Neural progenitor cell (in vitro differentiated cells): ENCODE data around the gene GOLGA7B. TPM values are rescaled to one million over a fixed set of nuclear protein-coding genes. Genes with fewer than 3 reads are reported as not detected.
A peak's percentile ranks its signal among the peaks of the same experiment; 100 is the strongest.

Source experiments
- DNase-seq: peaks from one replicate; pipeline ENCODE4 v3.0.0-alpha.2; 2016; ENCODE audit warnings: low spot score
- H2AFZ ChIP-seq: fragments of 200-600 bp; sonication (generic); replicated peaks from 2 replicates; pipeline ENCODE4 v1.6.1; 2016; ENCODE audit warnings: antibody characterized with exemption
- H3F3A ChIP-seq: fragments of 200-600 bp; sonication (generic); 2 replicates; pipeline ENCODE4 v1.6.1; 2016; ENCODE audit warnings: antibody characterized with exemption, low read depth
- H3K27ac ChIP-seq: fragments of 200-600 bp; sonication (generic); 2 replicates; pipeline ENCODE4 v1.5.1; 2016; ENCODE audit warnings: mild to moderate bottlenecking
- H3K27me3 ChIP-seq: fragments of 200-600 bp; sonication (generic); 2 replicates; pipeline ENCODE4 v1.6.1; 2016; ENCODE audit warnings: mild to moderate bottlenecking, moderate library complexity
- H3K36me3 ChIP-seq: fragments of 200-600 bp; sonication (generic); 2 replicates; pipeline ENCODE4 v1.5.1; 2016
- H3K4me1 ChIP-seq: fragments of 200-600 bp; sonication (generic); 2 replicates; pipeline ENCODE4 v1.6.1; 2016; ENCODE audit warnings: mixed run types
- H3K4me2 ChIP-seq: fragments of 200-600 bp; sonication (generic); 2 replicates; pipeline ENCODE4 v1.6.1; 2016
- H3K4me3 ChIP-seq: fragments of 200-600 bp; sonication (generic); 2 replicates; pipeline ENCODE4 v1.5.1; 2016
- H3K79me2 ChIP-seq: fragments of 200-600 bp; sonication (generic); 2 replicates; pipeline ENCODE4 v1.6.1; 2016; ENCODE audit warnings: low read depth
- H3K9ac ChIP-seq: fragments of 200-600 bp; sonication (generic); 2 replicates; pipeline ENCODE4 v1.6.1; 2016
- H3K9me3 ChIP-seq: fragments of 200-600 bp; sonication (generic); 2 replicates; pipeline ENCODE4 v1.5.1; 2016; ENCODE audit warnings: low read depth
- H4K20me1 ChIP-seq: fragments of 200-600 bp; sonication (generic); 2 replicates; pipeline ENCODE4 v1.6.1; 2016; ENCODE audit warnings: low read depth
- H3K27ac Mint-ChIP-seq: 3 replicates; pipeline ENCODE4 v1.8.0; 2021; ENCODE audit warnings: mixed read lengths
- H3K27me3 Mint-ChIP-seq: 2 replicates; pipeline ENCODE4 v1.8.0; 2022; ENCODE audit warnings: low read depth, mild to moderate bottlenecking, inconsistent platforms, moderate library complexity, mixed read lengths; ENCODE audit not compliant: insufficient read depth
- H3K36me3 Mint-ChIP-seq: 3 replicates; pipeline ENCODE4 v1.8.0; 2021; ENCODE audit warnings: mixed read lengths
- H3K4me1 Mint-ChIP-seq: 3 replicates; pipeline ENCODE4 v1.8.0; 2021; ENCODE audit warnings: mixed read lengths
- H3K4me3 Mint-ChIP-seq: 3 replicates; pipeline ENCODE4 v1.8.0; 2021; ENCODE audit warnings: mild to moderate bottlenecking, moderate library complexity, mixed read lengths
- H3K9me3 Mint-ChIP-seq: 3 replicates; pipeline ENCODE4 v1.8.0; 2020; ENCODE audit warnings: mixed read lengths
- CTCF ChIP-seq: fragments of 200-600 bp; sonication (generic); IDR thresholded peaks from 2 replicates; pipeline ENCODE4 v1.5.1; 2017; ENCODE audit warnings: antibody characterized with exemption, mild to moderate bottlenecking
- EZH2 ChIP-seq: fragments of 200-600 bp; sonication (generic); IDR thresholded peaks from 2 replicates; pipeline ENCODE4 v1.6.1; 2017; ENCODE audit warnings: antibody characterized with exemption, mild to moderate bottlenecking, moderate library complexity
- EZH2phosphoT487 ChIP-seq: fragments of 200-600 bp; sonication (generic); IDR thresholded peaks from 2 replicates; pipeline ENCODE4 v1.6.1; 2017; ENCODE audit warnings: antibody characterized with exemption
- total RNA-seq: library from RNA; depleted of rRNA; stranded (reverse); fragments of >200 nt; gene quantifications from 2 replicates; pipeline ENCODE4 v1.2.3, GENCODE V29; 2015; ENCODE audit warnings: low replicate concordance

The GOLGA7B gene
- total RNA-seq, 1 donor from 2014 or later = not detected

GRCh38 chr10:97889461-97890265 lies 40.0 kb downstream of the GOLGA7B start:
- H2AFZ ChIP-seq = peak overlapping the region; percentile 15
- Mint-ChIP-seq H3K9me3 (no peaks in the 10 kb centered on the region), H3K4me1 (peaks cover 16% of the 10 kb centered on the region), H3K27ac (no peak overlapping the region), H3K27me3 (peaks cover 3% of the 10 kb centered on the region), H3K4me3 (no peak overlapping the region), H3K36me3 (no peaks in the 10 kb centered on the region)
- H3K9me3 ChIP-seq = no peaks in the 10 kb centered on the region
- H3K4me3 ChIP-seq = no peak overlapping the region
- no peaks in the 10 kb centered on the region for H3K27me3 ChIP-seq
- H3K36me3 ChIP-seq = no peaks in the 10 kb centered on the region
- H3K9ac ChIP-seq = no peak overlapping the region
- H3K27ac ChIP-seq = no peak overlapping the region
- TF ChIP-seq EZH2 = no peak
- H3K4me2 ChIP-seq = no peak overlapping the region
- no peaks in the 10 kb centered on the region for H3K79me2 ChIP-seq
- no peaks in the 10 kb centered on the region for H3F3A ChIP-seq
- H4K20me1 ChIP-seq = no peaks in the 10 kb centered on the region
- no peak for DNase-seq
- peaks cover 24% of the 10 kb centered on the region for H3K4me1 ChIP-seq

DNA sequence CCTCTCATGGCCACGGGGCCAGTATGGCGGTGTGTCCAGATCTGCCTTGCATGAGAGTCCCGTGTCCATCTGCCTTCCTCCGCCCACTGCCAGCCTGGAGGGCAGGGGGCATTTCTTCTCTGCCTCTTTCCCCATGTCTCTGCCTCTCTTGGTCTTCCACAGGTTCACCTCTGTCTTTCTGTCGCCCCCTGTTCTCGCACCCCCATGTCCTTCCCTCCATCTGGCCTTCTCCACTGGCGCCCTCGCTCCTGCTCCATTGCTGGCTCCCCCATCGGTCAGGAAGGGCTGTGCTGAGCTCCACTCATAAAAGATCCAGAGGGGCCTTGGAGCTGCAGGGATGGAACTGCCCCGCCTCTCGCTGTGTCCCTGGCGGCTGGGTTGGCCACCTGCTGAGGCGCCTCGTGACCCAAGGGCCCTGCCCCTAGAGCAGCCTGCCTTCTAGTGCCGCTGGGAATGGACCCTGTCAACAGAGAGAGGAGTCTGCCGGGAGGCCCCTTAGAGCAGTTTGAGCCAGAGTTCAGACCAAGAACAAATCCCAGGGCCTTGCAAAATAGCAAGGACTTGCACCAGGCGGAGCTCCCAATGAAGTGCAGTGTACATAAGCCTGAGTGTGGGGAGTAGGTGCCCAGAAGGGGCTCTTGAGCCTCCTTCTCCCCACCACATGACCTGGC lies 42.0 kb downstream of the GOLGA7B start:
- Histone ChIP-seq H3K4me3 (no peak overlapping the region), H3K79me2 (no peaks in the 10 kb centered on the region), H3K27me3 (no peaks in the 10 kb centered on the region), H4K20me1 (no peaks in the 10 kb centered on the region), H3K4me1 (peaks cover 19% of the 10 kb centered on the region), H3K9ac (no peak overlapping the region), H3K36me3 (no peaks in the 10 kb centered on the region), H3F3A (no peaks in the 10 kb centered on the region), H3K9me3 (no peaks in the 10 kb centered on the region), H3K4me2 (no peak overlapping the region), H2AFZ (no peak overlapping the region), H3K27ac (no peak overlapping the region)
- Mint-ChIP-seq H3K9me3 (no peaks in the 10 kb centered on the region), H3K27ac (no peak overlapping the region), H3K27me3 (peaks cover 3% of the 10 kb centered on the region), H3K36me3 (no peaks in the 10 kb centered on the region), H3K4me3 (no peak overlapping the region), H3K4me1 (peaks cover 16% of the 10 kb centered on the region)
- no peak for TF ChIP-seq CTCF
- no peak for TF ChIP-seq EZH2phosphoT487
- no peak for TF ChIP-seq EZH2
- DNase-seq = no peak

DNA sequence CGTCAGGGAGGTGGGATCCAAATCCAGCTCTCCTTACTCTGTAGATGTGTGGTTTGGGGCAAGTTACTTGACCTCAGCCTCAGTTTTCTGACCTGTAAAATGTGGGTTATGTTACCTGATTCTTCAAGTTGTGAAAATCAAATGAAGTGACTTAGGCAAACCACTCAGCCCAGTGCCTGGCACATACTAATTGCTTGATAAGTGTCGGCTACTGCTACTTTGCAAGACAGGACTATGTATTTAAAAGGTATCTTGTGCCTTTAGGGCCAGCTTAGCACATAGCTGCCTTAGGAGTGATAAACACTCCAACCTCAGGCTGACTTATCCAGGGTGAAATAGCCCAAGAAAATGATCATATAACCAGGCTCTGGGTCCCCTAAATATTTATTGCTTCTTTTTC lies 42.9 kb downstream of the GOLGA7B start:
- DNase-seq = no peak
- Histone ChIP-seq H3K4me3 (no peak overlapping the region), H3K4me1 (peaks cover 19% of the 10 kb centered on the region), H3K9me3 (no peaks in the 10 kb centered on the region), H3K4me2 (no peak overlapping the region), H3K27ac (no peak overlapping the region), H4K20me1 (no peaks in the 10 kb centered on the region), H3K9ac (no peak overlapping the region), H3K36me3 (no peaks in the 10 kb centered on the region), H3K79me2 (no peaks in the 10 kb centered on the region), H3K27me3 (no peaks in the 10 kb centered on the region), H2AFZ (no peak overlapping the region), H3F3A (no peaks in the 10 kb centered on the region)
- no peak for TF ChIP-seq EZH2phosphoT487
- no peak for TF ChIP-seq EZH2
- TF ChIP-seq CTCF = no peak
- Mint-ChIP-seq H3K4me3 (no peak overlapping the region), H3K4me1 (peaks cover 16% of the 10 kb centered on the region), H3K9me3 (no peaks in the 10 kb centered on the region), H3K36me3 (no peaks in the 10 kb centered on the region), H3K27ac (no peak overlapping the region), H3K27me3 (peaks cover 3% of the 10 kb centered on the region)

- no peak overlapping the region for H3K27ac Mint-ChIP-seq
- no peaks in the 10 kb centered on the region for H3F3A ChIP-seq
- no peak overlapping the region for H3K4me2 ChIP-seq
- H3K4me1 Mint-ChIP-seq = peaks cover 16% of the 10 kb centered on the region
- H3K4me1 ChIP-seq = peaks cover 19% of the 10 kb centered on the region
- H4K20me1 ChIP-seq = no peaks in the 10 kb centered on the region
- H3K9me3 Mint-ChIP-seq = no peaks in the 10 kb centered on the region
- no peak overlapping the region for H2AFZ ChIP-seq
- peaks cover 3% of the 10 kb centered on the region for H3K27me3 Mint-ChIP-seq
- H3K9ac ChIP-seq = no peak overlapping the region
- H3K79me2 ChIP-seq = no peaks in the 10 kb centered on the region
- H3K36me3 ChIP-seq = no peaks in the 10 kb centered on the region
- H3K27ac ChIP-seq = no peak overlapping the region
- no peak overlapping the region for H3K4me3 Mint-ChIP-seq
- no peaks in the 10 kb centered on the region for H3K36me3 Mint-ChIP-seq
- H3K4me3 ChIP-seq = no peak overlapping the region
- no peak for DNase-seq
- H3K27me3 ChIP-seq = no peaks in the 10 kb centered on the region
- no peaks in the 10 kb centered on the region for H3K9me3 ChIP-seq
- TF ChIP-seq EZH2phosphoT487 (no peak), CTCF (no peak), EZH2 (no peak)
Observed at GRCh38 chr10:97892939-97893338, 43.3 kb downstream of the GOLGA7B start.
